DMS153 (cell line): ENCODE measurements around the gene TBC1D13.
"Not testable (repeated sequence)": the region's sequence is repeated elsewhere in the genome, so short reads cannot be mapped to it uniquely, and the experiment has no call there.

Source experiments
- DNase-seq: peaks from one replicate; lab custom pipeline; 2025; lab: John Stamatoyannopoulos, UW

The TBC1D13 gene

GRCh38 chr9:128786681-128787601 is at the start of gene TBC1D13:
TSS of gene TBC1D13 (plus strand) at chr9:128787253. CDS start at chr9:128787354, 101 bp downstream.
- peak; percentile 63 for DNase-seq

DNA sequence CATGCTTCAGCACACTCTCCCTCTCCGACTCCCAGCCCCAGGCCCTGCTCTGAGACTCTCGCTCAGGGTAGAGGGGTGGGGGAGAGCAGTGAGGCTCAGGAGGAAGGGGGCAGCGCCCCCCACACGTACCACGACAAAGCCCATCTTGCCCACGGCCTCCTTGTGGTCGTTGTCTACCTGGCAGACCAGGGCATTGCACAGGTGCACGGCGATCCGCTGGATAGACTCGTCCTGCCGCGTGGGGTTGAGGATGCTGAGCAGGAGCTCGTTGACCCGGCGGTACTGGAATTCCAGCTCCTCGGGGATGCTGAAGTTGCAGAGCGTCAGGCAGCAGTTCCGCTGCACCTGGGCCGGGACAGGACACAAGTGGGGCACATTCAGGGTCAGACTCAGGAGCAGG is 44.7 kb upstream of the TBC1D13 start:
- no peak for DNase-seq

GRCh38 chr9:128743421-128743820 is 43.6 kb upstream of the TBC1D13 start:
- no peak for DNase-seq

- no peak for DNase-seq
These were observed 39.8 kb upstream of the TBC1D13 start for GRCh38 chr9:128747241-128747640.

GRCh38 chr9:128750926-128751595 is 36.0 kb upstream of the TBC1D13 start:
- DNase-seq = no peak

DNA sequence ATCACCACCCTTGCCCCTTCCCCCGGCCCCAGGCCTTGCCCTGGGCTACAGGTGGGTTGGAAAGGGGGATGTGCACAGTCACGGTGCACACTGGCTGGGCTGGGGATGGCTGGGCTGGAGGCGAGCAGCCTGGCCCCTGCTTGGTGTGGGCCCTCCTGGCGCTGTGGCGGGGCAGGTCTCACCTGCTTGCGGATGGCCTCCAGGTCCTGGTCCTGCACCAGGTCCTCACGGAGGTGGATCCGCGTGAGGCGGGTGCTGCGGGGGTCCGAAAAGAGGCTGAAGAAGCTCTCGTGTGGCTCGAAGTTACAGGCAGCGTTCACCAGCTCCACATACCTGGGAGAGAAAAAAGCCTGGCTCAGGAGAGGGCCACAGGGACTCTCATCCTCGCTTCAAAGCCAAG is 33.4 kb upstream of the TBC1D13 start:
- DNase-seq = no peak

- DNase-seq = no peak
These were observed 29.5 kb upstream of the TBC1D13 start for GRCh38 chr9:128757602-128758001.

DNA sequence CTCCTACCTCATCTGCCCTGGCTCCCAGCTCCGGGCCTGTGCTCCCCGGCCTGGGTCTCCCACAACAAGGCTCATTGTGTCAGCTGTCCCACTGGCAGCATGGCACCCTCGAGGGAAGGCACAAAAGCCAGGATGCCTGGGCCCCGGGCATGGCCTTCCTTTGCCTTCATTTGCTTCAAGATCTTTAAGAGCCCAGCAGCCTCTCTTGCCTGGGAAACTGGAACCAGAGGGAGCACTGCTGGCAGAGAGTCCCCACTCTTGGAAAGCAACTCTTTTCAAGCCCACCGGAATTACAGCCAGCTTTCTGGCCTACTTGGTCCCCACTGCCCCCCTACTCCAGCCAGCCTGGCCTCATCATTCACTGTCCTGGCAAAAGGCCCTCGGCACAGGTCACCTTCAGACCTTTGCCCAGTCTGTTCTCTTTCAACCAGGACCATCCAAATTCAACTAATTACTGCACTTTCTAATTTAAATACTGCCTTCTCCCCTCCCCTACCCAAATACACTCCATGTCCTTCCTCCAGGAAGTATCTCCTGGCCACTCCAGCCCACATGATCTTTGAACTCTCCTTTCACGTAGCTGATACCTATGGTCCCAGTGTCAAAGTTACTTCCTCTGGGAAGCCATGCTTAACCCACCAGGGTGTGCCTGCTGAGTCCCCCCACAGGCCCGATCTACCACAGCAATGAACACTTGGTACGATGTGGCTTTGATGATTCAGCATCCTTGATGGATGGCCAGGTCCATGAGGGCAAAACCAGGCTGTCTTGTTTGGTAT is 24.2 kb upstream of the TBC1D13 start:
- DNase-seq = no peak

GRCh38 chr9:128764361-128764760 is 22.7 kb upstream of the TBC1D13 start:
- DNase-seq = no peak

- DNase-seq = no peak
These were observed 21.6 kb upstream of the TBC1D13 start for GRCh38 chr9:128765499-128765898.

- no peak for DNase-seq
These were observed 18.4 kb upstream of the TBC1D13 start for GRCh38 chr9:128768606-128769005.

GRCh38 chr9:128770286-128771030 is 16.6 kb upstream of the TBC1D13 start:
- DNase-seq = no peak

DNA sequence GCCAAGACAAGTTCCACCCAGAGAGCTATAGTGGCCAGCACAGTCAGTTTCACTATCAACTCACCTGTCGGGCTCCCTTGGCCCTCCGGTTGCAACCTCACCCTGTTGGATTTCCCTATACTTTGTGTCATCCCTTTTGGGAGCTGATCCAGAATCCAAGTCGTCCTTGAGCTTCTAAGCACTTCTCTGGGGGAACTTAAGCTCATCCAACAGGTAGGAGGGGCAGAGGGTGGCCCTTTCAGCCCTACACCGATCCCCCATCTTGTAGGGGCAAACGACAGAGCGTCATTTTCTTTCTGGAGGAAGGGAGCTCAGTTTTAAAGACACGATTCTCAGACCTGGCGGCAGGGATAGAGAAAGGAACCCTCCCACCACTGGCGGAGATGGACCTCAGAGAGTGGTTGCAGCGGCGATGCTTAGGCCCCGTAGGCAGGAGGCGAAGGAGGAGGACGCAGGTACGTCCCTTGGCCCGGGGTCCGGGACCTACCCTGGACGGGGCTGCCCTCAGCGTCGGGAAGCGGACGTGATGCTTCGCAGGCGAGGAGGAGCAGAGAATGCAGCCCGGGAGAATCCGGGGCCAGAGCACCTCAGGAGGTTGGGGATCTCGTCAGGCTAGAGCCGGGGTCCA is 15.8 kb upstream of the TBC1D13 start:
- no peak for DNase-seq

GRCh38 chr9:128771745-128772519 is 15.1 kb upstream of the TBC1D13 start, which contains the start of gene ZER1:
TSS of gene ZER1 (minus strand) at chr9:128771927. CDS start at chr9:128755565, 16,362 bp downstream.
- peak; percentile 74 for DNase-seq

GRCh38 chr9:128773049-128773448 is 14.0 kb upstream of the TBC1D13 start:
- no peak for DNase-seq

GRCh38 chr9:128774804-128775203 is 12.2 kb upstream of the TBC1D13 start:
- no peak for DNase-seq

- DNase-seq = not testable (repeated sequence)
These were observed 7.0 kb upstream of the TBC1D13 start for GRCh38 chr9:128780093-128780492.

GRCh38 chr9:128781187-128782070 is 5.6 kb upstream of the TBC1D13 start:
- no peak for DNase-seq

- DNase-seq = no peak
These were observed 4.4 kb upstream of the TBC1D13 start for GRCh38 chr9:128782669-128783068.
